NCI-H345 treated with DMSO at 0.1 percent for 48 hours (cell line): ENCODE data around the gene ABCG1.
A peak's percentile ranks its signal among the peaks of the same experiment; 100 is the strongest.

ENCODE experiments used
- DNase-seq: peaks from one replicate; lab custom pipeline; 2025; ENCODE audit not compliant: unreplicated experiment; lab: John Stamatoyannopoulos, UW

The ABCG1 gene

DNA sequence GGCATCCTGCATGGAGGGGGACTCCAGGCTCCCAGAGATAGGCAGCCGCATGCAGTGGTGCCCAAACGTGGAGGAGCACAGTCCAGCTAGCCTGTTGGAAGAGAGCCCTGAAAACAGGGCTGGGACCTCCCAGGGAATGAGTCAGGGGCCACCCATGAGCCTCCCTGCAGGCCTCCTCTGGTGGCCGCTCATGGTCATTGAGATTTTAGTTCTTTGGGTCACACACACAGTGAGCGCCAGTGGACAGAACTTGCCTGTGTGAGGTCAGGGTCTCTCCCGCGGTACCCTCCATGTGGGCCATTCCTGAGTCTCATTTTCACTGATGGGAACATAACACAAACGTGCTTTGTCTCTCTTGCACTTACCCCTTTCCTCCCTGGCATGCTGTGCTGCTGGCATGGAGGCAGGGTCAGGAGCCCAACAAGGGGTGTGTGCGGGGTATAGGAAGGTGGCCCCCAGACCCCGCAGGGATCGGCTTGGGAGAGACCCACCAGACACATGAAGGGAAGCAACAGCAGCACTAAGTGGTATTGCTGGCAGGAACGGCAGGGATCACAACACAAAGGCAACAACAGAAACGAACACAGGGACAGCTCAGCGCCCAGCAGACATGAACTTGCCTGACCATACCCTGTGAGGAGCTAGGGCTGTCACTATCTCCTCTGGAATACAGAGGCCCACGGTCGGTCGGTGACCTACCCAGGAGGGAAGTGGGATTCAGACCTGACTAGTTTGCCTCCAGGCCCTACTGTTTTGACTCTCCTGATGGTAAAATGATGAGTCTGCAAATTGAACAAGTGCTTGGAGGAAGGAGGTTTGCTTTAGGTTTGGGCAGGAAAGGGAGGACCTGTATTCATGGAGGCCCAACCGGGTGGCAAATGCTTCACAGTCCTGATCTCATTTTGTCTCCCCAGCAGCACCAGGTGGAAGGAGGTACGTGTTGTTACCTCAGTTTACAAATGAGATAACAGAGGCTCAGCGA is 31.8 kb downstream of the ABCG1 start:
- no peak for DNase-seq

DNA sequence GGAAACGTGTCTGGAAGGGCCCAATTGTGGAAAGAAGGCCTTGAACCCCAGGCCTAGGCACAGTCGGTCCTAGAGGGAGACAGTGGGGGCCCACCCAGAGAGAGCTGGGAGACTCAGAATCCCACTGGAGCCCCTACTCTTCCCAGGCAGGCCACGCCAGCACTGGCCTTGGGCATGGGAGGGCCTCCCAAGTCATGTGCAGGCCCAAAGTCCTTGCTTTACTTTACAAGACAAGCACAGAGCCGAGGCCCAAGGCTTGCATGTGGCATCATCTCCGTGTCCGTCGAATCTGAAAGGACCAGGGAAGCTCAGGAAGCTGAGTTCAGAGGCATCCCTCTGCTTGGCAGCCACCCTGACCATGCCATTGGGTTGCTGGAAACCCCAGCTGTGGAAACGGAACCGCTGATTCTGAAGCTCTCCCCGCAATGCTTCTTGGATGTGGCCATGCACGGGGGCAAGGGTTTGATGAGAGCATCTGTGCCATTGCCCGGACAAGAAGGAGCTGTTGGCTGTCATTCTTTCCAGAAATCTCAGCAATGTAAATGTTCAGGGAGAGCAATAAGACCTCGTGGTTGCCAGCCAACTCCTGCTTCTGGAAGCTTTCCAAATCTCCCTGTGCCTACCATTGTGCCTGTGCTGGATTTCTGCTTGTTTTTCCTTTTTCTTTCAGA is 32.8 kb downstream of the ABCG1 start:
- DNase-seq = no peak

DNA sequence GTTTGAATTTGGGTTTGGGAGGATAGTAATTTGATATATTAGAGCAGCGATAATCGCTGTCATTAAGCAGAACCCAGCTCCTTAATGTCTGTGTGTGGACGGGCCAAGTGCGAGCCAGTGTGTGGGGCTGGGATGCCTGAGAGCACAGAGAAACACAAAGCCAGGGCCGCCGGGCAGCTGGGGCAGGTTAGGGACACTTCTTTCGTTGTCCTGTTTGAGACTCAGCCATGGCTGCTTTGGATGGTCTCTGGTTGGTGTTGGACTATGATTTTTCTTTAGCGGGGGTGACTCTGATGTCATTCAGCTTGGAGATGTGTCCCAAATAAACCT is 33.4 kb downstream of the ABCG1 start:
- DNase-seq = no peak

DNA sequence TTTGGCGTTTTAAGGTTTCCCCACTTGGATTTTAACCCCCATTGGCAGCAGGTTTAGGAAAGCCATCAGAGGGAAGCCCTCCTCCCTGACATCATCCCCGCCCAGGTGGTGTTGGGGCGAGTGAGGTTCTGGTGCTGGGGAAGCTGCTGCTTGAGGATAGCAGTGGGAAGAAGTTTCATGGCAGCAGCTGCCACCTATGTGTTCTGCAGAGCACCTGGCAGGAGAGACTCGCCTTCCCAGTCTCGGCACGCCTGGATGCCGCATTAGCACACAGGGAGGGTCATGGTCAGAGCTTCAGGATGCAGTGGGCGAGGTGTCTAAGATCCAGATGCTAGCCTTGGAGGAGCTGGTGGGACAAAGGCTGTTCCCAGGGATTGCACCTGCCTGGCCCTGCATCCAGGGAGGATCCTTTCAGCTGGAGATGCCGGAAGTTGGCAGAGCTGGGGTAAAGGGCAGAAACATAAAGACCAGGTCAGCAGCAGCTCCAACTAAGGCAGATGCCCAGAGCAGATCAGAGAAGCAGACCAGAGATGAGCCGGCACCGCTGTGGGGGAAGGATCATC is 33.9 kb downstream of the ABCG1 start:
- DNase-seq = no peak

DNA sequence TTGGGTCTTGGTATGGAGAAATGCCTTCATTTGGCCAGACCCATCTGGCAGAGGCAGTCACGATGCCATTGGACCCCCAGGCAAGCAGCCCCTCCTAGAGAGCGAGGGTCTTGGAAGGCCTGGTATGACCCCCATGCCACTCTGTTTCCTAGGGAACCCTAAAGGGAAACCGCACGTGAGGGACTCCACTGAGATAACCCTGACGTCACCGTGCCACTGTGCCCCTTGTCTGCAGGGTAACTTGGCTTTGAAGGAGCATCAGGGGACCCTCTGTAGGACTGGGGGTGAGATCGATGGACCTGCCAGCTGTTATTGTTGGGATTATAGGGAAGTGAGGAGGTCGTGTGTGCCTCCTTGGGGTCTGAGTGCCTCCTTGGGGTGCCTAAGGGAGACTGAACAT is 34.5 kb downstream of the ABCG1 start:
- DNase-seq = no peak

DNA sequence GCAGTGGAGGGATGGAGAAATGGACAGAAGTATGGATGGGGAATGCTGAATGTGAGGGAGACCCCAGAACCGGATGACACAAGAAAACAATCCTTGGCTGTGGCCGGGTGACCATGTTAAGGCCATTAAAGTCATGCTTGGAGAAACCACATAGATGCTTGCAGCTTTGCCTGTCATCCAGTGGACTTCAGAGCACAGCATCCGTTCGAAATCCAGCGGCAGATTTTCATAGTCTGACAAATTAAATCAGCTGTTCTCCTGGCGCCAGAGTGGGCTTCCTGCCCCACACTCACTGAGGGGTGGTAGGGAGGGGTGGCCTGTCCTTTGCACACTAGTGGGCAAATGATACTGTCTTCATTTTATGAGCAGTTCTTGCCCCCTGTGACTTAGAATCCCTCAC is 35.1 kb downstream of the ABCG1 start:
- no peak for DNase-seq

DNA sequence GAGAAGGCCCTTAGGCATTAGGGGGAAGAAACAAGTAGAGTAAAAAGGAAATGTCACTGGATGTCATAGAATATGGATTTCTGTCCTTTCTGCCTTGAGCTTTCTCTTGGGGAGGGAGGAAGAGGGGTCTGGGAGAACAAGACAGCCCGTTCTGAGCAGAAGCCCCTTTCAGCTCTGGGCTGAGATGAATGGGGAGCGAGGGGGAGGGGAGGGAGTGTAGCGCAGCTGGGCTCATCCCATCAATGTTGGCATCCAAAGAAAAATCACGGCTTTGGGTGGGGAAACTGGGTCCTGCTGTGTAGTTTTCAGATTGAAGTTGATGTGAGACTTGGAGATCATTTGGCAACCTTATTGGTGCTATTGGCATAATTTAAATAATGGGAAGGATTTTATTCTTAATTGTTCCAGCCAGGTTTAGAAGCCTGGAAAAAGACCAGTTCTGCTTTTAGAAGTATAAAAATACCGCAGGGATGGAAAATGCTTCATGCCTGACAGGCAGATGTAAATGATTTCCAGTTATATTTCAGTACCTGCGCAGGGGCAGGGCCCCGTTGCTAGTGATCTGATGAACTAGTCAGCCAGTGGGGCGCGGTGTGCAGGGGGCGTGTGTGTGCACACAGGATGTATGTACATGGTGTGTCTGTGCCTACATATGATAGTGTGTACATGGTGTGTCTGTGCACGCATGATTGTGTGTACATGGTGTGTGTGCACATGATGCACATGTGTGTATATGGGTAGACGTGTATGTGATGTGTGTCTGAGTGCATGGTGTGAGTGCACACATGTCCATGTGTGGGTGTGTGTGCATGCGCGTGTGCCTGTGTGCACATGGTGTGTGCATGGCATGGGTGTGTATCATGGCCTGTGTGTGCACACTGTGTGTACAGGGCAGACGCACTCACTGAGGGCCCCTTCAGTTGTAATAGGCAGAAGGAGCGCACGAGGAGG is 36.0 kb downstream of the ABCG1 start:
- no peak for DNase-seq

DNA sequence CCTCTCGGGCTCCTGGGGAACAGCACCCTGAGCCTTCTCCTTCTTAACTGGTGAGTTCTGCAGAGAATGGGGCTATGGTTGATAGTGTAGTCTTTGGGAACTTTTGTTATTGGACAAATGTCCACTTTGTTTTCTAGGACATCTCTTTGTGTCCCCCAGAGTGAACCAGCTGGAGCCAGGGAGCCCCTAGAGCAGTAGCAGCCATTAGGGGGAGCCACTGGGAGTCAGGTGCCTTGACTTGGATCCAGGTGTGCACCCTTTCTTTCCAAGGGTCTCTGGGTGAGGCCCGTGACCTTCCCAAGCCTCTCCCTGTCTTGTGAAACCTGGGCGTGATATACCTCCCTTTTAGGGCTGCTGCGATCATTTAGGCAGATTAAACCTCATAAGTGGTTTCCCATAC is 36.9 kb downstream of the ABCG1 start:
- no peak for DNase-seq

DNA sequence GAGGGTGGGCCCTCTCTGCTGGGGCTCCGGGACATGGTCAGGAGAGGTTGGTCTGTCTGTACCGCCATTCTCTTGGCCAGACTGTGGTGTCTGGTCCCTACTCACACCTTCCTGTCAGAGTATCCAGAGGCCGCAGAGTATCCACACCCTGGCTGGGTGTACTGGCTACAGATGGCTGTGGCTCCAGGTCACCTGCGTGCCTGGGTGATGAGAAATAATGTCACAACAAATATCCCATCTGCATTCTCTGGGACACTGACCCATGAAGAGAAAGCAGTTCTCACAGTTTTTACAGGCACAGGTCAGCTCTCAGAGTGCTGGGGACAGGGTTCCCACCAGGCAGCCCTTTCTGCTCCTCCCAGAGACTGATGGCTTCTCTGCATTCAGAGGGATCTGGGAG is 37.4 kb downstream of the ABCG1 start:
- no peak for DNase-seq

DNA sequence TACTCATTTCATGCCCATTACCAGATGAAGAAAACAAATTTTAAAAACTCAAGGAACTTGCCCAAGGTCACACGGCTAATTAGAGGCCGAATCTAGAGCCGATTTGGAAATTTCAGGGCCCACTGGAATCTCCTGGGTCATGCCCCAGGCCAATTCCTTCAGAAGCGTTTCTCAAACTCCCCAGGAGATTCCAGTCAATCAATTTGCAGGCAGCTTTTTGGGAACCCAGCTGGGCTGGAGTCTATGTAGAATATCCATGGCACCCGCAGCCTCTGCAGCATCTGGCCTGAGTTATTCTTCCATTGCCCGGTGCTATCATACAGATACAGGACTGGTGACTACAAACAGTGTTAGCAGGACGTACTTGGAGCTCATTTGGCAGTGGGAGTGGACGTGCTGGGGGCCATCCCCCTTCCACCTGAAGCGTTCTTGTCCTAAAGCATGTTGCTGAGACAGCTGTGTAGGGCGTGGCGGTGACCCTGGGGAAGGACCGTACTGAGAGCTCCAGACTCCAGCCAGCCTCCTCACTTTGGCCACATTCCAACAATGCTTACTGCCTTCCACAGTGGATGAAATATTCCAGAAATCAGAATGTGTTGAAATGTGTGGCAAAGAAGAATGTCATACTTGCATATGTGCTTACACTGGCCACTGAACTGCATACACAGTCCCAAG is 38.3 kb downstream of the ABCG1 start:
- DNase-seq = no peak

DNA sequence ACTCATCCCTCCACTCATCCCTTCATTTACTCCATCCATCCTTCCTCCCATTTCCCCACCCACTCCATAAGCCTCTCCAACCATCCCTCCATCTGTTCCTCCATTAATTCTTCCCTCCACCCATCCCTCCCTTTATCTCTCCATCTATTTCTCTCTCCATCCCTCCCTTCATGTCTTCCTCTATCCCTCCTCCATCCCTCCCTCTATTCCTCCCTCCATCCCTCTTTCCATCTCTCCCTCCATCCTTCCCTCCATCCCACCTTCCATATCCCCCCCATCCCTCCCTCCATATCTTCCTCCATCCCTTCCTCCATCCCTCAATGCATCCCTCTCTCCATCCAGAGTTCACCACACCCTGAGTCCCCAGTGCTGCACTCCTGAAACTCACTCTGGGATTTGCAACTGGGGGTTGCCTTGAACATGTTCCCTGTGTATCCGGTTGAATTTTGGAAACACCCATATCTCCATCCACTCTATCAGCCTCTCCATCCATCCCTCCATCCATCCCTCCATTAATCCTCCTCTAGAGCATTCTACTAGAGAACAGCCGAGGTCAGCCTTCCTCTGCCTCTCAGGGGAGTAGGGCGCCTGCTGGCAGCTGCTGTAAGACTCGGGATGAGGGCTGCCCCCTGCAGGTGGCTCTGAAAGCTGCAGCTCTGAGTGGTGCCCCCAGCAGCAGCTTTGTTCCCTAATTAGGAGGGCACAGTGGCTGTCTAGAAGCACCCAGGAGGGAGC is 39.4 kb downstream of the ABCG1 start:
- peak; percentile 19 for DNase-seq

DNA sequence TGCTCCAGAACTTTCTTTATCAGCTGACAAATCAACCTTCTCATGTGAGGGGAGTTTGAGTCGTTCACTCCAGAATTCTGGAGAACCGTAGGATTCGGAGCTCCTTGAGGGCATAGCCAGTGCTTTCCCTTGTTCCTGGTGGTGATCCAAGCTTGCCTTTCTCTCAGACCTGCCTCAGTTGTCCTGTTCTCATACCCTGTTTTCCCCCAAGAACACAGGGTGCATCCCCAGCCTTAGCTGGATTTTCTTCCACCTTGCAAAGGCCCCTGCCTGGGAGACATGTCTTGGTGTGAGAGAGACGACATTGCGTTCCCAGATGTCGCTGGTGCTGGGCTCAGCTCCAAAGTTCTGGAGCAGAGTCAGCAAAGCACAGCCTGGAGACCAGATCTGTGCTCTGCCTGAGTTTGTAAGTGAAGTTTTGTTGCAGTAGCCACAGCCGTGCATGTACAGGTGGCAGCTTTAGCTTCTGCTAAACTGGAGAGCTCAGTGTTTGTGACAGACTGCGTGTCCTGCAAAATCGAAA is 40.0 kb downstream of the ABCG1 start:
- no peak for DNase-seq

DNA sequence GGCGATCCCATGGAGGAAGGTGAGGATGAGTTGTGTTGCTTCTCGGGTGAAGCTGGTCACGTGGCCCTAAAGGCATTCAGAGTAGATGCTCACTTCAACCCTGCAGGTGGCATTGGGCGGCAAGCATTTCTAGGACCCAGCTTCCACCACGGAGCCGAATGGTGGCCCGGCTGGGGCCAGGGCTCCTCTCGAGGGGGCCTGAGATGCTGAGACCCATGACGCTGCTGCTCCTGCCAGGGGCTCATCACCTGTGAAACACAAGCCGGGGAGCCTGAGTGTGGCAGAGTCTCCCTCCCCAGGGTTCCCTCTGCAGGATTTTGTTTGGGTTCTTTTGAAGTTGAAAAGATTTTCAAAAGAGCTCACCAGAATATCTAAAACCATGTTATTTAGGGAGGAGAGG is 41.2 kb downstream of the ABCG1 start:
- no peak for DNase-seq

DNA sequence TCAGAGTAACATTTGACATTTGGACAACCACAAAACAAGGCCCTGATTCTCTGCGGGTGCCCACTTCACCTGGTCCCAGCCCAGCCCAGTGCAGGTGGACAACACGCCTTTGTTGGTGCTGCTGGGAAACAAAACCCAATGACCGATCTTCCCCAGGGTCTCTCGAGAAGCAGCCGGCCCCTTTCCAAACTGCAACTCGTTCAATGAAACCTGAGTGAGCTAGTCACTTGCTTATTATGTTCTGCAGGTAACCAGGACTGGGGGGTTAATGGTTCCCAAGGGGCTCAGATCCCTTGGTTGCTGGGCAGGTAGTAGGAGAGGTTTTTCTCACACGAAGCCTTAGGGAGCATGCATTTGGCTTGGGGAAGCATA is 42.9 kb downstream of the ABCG1 start:
- no peak for DNase-seq

DNA sequence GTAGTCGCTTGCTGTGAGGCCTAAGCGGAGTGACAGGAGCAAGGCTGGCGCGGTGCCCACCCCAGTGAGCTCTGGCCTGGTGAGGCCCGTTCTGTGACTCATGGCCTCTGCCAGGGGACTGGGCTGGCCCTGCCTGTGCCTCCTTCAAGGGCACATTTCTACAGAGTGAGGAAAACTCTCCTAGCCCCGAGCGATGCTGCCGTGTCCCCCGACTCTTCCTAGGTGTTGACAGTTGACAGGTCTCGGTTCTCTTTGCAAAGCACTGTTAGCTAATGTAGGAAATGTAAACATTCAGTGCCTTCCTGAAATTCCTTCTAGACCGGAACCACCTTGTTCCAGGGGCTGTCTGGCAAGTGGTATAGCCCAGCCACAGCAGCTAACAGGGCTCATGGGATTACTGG is 43.9 kb downstream of the ABCG1 start:
- DNase-seq = no peak

DNA sequence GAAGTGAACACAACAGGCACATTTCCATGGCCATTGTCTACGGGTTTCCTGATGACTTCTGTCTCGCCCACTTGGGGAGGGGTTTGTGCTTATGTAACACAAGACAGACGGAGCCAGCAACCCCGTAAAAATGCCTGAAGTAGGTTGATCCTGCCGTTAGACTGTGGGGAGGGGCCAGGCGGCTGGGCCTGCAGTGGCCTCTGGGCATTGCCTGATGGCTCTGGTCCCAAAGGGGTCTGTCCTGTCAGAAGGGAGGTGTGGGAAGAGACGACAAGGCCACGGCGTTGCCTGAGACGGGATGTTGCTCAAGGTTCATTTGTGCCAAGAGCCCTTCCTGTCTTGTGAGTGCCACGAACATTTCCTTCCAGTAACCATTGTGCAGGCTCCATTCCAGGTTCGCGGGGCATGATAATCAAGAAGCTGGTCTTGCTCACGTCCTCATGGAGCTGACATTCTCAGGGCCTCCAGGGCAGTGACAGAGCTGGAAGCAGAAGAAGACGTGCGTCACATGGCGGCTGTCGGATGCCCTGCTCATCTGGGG is 44.7 kb downstream of the ABCG1 start:
- no peak for DNase-seq

DNA sequence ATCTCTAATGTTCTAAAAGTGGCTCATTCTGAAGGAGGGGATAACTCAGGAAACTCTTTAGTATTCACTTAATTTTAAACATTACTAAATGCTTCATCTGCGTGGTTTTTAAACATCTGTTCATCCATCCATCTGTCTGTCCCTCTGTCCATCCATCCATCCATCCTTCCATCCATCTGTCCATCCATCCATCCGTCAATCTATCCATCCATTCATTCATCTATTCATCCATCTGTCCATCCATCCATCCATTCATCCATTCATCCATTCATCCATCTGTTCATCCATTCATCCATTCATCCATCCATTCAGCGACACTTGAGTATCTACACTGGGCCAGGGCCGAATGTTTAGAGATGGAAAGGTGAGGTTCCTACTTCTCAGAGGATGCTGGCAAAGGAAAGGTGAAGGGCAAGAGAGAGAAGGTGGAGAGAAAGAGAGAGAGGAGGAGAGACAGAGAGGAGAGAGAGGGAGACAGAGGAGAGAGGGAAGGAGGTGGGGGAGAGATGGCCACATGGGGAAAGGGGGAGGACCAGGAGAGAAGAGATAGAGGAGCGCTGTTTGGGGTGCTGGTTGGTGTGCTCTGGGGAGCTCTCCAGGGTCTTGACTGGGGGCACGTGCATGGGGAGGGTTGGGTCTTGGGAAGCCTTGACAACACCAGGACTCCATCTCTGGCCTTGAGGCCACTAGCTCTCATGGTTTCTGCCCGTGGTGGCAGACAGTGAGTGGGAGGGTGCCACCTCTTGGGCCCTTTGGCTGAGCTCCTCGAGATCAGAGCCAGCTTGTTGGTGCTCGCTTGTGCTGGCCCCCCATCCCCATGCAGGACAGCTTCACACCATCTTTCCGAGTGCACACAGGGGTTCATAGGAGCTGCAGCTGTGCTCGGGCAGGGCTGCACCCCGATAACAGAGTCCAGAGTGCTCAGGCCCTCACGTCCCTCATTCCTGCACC is 45.6 kb downstream of the ABCG1 start:
- DNase-seq = no peak

DNA sequence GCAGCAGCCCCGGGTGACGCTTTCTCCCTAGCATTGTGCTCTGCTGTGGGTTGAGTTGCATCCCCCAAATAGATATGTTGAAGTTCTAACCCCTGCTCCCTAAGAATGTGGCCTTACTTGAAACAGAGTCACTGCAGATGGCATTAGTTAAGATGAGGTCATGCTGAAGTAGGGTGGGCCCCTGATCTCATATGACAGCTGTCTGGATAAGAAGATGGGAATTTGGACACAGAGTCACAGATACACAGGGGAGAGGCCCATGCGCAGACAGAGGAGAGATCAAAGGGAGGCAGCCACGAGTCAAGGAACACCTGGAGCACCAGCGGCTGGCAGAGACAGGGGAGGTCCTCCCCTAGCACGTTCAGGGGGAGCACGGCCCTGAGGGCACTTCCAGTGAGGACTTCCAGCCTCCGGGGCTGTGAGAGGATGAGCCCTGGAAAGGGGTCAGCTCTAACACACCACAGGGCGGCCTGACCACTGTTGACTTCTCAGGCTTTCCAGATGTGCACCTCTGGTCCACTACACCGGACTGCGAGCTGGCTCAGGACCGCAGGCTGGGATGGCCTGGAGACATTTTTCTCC is 46.4 kb downstream of the ABCG1 start:
- no peak for DNase-seq
